Measurements from ENCODE around the gene AKAP5.

DNA sequence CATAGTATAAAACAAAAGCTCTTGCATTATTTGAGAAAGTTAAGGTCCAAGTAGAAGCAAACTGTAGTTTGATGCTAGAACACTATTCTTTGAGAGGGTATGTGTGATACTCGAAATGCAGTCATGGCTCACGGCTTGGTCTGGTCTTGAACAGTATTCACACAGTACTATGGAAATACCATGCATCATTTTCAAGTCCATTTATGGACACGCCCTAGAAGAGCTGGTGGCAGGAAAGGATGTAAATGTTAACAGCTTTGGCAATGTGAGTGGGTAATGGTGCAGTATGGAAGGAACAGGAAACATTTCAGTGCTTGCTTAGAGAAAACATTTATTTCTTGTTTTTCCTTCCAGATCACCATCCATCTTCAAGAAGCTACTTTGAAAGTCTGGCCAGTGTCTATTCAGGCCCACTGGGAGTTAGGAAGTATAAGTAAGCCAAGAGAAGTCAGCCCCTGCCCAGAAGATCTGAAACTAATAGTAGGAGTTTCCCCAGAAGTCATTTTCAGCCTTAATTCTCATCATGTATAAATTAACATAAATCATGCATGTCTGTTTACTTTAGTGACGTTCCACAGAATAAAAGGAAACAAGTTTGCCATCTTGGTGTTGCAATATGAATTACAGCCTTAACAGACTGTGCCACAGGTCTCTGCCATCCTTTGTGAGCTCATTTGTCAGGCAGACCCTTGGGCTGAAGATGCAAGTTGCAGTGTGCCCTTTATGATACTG is 5.7 kb upstream of the AKAP5 start:
- no peak for TF ChIP-seq CTCF (conservative IDR thresholded peaks at IDR 0.05 in 1 of 2, IDR thresholded peaks at IDR 0.05 in 1 of 2; ENCODE audit: low read depth in 1 of 2, low read length in 2 of 2)
- no peak for TF ChIP-seq EZH2 (IDR thresholded peaks at IDR 0.05; ENCODE audit: low read length, missing control alignments)

Data from fibroblast of lung (primary cell).